HS-27A (cell line): ENCODE measurements around the gene ITPR2.
A peak's percentile ranks its signal among the peaks of the same experiment; 100 is the strongest.

ENCODE experiments used
- DNase-seq: peaks from one replicate; pipeline ENCODE4 v3.0.0-alpha.2; 2012; ENCODE audit warnings: low read depth, missing footprints

Gene ITPR2

DNA sequence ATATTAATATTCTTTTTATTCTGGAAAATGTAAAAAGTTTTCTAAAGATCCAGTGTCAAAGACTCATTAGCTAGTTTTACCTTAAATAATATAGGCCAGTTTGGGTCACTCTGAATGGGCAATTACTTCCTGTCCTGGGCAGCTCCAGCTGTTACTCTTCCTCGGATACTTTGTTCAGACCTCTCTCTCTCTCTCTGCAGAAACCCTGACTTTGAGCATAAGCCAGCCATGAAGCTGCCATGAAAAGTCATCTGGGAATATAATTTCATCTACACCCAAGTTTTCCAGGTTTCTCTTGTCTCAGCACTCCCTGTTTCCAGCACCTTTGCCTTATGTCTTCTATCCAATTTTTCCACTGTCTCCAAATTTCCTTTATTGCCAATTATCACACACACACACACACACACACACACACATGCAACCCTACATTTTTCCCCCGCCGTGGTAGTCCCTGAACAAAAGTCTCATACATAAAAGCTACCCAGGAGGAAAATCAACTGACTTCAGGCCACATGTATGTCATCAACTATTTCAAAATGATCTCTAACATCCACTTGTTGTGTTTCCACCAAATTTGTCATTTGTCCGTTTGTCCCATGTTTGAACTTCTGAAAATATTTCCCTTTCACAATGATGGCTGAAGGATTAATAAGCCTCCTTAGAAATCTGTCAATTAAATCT, 319.5 kb downstream of the ITPR2 start:
- no peak for DNase-seq

DNA sequence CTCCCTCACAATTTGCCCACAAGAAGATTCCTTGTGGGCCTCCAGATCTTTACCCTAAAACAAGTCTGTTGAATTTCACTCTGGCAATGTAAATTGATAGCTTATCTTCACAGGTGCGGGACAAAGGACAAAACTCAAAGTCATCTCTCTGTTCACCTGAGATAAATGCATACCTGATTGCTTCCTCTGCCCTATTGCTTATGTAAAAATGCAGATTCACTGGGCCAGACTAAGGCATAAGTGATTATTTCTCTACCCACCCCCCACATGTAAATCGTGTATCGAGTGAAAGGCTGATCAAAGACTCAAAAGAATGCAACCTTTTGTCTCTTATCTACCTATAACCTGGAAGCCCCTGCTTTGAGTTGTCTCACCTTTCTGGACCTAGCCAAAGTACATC, 320.8 kb downstream of the ITPR2 start:
- no peak for DNase-seq

DNA sequence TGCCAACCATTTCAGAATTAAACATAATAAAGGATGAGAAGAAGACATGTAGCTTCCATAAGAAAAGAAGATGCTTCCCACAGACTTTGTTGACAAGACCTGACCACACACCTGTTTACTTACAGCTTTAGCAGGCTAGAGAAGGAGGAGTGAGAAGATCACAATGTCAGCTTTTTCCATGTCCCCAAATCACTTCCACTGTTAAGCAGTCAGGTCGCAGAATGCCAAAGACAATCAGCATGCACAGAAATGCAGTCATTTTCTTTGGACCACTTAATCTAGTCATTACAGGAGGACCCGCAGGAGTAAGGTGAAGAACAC, 322.7 kb downstream of the ITPR2 start:
- no peak for DNase-seq

DNA sequence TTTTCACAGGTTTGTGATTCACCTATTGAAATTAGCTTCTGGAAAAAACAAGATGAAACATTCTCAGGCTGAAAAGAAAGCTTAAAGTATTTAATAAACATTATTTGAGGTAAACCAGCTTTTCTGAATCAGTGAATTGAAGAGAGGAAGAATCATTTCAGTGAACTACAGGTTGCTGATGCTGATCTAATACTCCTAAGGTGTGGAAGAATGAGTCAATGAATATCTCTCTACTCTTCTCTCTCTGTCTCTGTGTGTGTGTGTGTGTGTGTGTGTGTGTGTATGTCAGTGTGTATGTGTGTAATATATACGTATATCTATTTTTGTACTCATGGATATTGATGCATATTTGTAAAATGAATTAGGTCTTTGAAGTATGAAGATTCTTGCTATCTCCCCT, 325.4 kb downstream of the ITPR2 start:
- DNase-seq, result no peak

DNA sequence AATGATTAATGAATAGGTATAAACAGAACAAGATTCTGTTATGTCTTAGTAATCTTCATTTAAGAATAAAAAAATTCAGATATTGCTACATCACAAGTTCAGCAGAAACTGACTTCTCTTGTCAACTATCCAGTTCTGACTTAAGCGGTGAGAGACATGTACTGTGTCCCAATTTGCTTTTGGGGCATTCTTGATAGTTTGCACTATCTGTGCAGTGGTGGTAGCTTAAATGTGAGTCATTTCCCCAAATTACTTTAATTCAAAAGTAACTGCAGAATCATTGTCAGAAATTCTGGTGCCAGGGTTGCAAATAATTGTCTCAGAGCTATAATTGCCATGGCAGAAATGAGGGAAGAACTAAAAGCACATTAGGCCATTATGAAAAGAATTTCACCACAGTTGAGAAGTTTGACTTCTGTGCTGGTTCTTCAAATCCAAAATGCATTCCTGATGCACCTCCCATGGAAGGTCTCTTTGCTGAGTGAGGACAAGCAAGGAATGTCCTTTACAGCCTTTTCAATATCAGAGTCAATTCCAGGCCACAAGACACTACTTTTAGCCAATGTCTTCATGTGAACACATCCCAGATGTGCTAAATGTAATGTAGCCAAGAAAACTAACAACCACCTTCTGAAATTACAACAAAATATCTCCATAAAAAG, 332.9 kb downstream of the ITPR2 start:
- DNase-seq, result no peak

DNA sequence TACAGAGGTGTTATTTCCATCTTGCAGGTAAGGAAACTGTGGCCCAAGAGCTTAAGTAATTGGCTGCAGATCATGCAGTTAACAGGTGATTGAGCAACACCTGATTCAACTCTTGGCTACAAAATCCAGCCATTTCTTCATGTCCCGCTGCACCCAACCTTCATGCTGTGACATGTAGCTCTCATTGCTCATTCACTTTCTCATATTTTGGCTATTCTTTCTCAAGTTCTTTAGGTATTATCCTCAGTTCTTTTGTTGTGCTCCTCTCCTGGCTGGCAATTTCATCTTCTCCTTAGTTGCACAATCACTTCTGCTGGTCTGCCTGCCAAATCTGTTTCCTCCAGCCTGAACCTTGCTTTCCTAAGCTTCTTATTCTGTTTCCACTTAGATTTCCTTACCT, 336.8 kb downstream of the ITPR2 start:
- DNase-seq, result no peak

DNA sequence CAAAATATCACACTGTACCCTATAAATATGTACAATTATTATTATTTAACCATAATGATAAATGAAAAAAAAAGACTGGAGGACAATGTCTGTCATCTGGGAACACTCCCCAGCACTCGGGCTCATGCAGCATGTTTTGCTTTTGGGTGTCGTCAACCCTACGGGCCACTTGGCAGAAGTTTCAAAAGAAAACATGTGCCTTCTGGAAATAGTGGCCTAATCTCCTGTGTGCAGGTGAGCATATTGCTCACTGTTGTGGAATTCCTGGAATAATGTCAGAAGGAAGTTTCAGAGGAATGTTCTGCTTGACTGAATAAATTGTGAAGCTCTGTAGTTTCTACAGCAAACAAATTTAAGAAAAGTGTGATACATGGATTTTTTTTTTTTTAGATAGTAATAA, 339.3 kb downstream of the ITPR2 start:
- no peak for DNase-seq

DNA sequence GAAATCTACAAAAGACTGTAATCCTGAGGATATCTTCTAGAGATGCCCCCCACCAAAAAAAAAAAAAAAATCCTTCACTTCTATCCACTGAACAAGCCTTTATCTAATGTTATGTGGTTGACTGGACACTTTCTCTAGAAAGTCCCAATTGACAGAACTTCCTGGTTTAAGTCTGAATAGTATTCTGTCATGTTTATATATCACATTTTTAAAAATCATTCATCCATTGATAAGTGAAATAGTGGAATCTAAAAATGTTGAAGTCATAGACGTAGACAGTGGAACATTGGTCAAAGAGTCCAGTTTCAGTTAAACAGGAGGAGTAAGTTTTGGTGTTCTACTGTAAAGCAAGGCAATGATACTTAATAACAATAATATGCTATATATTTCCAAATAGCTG, 340.6 kb downstream of the ITPR2 start:
- DNase-seq, result no peak

DNA sequence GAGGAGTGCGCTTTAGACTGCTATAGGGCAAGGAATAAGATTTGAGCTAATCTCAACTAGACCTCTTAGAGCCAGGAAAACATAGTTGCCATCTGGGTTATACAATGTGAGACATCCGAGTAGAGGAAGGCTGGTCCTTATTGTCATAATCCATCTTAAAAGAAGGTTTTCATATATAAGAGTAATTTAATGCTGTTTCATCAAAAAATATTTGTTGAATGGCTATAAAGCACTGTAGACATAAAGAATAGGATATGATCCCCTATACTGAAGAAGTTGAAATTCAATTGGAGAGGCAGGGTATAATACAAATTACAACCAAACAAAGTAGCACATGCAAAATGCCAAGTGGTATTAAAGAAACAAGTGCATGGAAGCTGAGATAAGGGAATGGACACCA, 343.1 kb downstream of the ITPR2 start:
- no peak for DNase-seq

DNA sequence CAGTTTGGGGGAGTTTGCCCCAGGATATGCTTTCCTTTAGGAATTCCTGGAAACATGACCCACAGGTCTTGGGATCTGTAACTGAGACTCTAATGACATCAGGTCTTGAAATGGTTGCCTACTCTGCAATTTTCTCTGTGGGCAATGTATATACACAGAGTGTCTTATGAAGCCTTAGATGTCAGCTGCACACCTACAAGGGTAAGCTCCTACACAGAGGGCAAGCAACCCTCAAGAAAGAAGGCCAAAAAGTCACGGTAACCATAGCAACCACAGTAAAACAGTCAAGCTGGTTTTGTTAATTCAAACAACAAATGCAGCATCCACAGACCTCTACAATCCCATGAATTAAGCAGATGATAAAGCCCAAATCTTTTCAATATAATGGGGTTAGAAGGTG, 344.6 kb downstream of the ITPR2 start:
- no peak for DNase-seq

DNA sequence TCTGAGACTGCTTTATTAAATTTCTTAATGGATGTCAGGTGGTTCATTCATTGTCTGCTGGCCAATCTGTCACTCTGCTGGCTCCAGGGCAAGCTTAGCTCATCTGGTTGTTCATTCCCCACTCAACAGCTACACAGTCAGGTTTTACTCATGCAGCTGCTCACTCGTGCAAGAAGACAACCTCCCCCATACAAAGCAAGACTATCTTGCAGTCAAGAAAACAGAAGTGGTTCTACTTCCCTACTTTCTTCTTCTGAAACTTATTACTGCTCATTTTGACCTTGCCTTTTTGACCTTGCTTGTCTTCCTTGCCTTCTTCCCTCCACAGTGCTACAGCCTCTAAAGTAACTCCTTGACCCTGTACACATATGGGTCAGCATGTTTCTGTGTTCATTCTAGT, 359.7 kb downstream of the ITPR2 start:
- no peak for DNase-seq

DNA sequence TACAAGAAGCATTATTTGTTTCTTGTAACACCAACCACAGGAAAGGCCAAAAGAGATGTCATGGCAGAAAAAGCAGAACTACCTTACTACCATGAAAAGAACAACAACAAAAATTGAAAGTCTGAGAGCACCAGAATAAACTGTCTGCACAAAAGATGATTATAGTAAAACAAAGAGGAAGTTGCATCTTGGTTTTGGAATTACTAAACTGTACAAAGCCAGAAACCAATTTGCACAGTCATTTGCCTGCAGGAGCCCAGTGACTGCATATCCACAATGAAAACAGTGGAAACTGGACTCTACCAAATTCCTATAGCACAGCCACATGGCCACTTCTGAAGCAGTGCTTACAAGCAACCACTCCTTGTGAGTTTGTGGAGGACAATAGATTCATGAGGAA, 361.4 kb downstream of the ITPR2 start:
- DNase-seq, result no peak

DNA sequence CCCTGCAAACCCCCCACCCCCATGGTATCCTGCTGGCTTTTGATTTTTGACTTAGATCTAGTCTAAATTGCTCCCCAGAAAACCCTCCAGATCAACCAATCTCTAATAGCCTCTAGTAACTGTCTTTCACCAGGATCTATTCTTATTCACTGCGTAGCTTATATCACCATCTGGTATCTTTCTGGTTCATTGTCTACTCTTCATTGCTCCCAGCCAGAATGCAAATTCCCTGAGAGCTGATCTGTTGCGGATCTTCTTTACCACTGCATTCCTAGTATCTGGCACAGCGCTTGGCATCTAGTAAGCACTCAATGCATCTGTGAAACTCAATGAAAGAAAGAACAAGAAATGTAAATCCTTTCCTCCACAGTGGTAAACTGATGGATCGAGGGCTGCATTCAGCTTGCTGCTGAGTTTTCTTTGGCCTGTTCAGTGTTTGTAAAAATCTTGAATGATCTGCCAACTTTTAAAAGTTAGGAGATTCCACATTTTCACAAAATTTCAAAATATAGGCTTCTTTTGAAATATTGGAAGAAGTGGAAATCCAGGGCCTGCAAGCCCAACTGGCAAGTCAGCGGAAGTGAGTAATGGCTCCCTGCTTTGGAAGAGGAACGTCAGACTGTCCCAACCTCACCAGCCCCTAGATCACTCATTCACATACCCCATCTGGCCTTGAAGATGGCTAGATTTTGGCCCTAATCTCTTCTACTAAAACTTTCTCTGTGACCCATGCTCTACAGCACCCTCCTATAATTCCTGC, 363.4 kb downstream of the ITPR2 start:
- no peak for DNase-seq

DNA sequence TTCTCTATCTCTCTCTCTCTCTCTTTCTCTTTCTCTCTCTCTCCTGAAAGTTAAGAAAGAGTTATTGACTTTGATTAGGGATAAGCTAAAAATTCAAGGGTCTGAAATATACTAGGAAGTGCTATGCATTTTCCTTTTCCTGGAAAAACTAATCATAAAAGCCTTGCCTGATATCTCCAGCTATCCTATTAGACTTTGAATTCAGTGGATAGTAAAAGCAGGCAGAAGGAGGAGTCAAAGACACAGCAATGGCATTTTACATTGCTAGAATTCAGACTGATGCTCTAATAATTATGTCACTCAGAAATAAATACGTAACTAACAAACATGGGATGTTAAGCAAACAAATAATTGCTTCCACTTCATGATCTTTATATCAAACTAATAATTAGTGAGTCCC, 365.6 kb downstream of the ITPR2 start:
- no peak for DNase-seq

DNA sequence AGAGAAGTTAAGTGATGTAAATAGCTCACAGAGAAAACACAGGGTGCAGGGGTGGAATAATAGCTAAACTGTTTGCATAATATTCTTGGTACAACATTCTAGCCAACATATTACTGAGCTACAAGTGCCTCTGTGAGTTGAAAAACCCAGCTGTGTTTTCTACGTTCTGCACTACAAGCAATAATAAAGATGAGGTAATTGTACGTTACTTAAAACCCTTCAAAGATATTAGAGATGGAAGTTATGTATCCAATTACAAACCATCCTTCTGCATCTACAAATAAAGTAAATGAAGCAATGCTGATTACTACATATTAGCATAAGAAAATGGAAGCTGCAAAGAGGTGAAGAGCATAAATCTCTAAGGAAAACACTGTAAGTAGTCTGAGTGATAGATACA, 366.3 kb downstream of the ITPR2 start:
- DNase-seq, result no peak

DNA sequence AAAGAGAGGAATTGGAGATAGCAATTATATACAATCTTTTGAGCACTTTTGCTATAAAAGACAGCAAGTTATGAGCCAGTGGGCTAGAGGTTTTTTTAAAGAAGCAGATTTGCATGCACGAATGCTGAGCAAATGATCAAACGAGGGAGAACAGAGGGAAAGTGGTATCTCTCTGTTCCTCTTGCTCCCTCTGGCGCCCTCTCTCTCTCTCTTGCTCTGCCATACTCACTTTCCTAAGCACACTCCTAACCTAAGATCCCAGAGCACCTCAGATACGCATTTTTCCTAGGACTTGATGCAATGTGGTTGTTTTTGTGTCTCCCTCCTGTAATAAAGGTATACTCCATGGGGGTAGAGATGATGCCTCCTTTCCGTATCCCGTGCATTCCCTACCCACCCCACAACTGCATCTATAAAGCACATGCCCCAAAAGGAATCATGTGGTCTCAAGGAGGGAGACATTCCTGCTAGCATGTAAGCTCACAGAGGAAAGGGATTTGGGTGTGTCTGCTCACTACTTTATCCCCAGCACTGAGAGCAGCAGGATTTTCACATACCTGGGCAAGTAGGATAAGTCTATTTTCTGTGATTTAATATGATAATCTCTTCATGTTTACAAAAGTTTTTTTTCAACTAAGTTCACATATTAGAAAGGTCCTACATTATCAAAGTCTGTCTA, 367.4 kb downstream of the ITPR2 start:
- no peak for DNase-seq

DNA sequence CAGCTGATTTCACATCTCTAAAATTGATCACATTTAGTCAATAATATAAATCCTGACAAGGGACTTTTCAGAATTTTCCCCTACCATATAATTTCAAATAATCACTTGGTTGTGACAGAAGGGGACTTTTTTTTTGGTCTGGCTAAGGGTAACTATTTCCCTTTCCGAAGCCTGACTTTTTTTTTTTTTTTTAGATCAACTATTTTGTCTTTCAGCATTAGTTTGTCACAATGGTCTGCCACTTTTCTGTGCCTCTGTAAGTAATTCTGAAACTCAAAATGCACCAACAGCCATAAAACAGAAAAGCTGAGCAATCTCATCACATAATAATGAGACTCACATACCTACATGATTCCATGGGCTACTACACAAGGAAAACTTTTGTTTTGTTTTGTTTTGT, 371.2 kb downstream of the ITPR2 start:
- DNase-seq, result no peak

DNA sequence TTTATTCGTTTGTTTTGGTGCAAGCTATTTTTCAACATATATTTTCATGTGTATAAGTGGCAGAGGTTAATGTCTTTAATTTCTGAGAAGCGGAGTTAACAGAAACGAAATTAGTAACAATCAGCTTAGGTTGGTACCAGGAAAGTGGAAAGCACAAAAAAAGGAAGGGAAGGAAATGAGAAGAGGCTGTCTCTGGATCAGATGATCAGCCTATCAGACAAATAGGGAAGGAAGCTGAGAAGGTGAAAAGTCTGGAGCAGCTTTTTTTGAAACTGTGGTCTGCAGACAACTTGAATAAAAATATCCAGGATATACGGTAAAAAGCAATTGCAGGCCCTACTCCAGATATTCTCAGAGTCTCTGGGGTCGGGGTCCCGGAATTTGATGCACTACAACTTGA, 372.6 kb downstream of the ITPR2 start:
- DNase-seq, result no peak

DNA sequence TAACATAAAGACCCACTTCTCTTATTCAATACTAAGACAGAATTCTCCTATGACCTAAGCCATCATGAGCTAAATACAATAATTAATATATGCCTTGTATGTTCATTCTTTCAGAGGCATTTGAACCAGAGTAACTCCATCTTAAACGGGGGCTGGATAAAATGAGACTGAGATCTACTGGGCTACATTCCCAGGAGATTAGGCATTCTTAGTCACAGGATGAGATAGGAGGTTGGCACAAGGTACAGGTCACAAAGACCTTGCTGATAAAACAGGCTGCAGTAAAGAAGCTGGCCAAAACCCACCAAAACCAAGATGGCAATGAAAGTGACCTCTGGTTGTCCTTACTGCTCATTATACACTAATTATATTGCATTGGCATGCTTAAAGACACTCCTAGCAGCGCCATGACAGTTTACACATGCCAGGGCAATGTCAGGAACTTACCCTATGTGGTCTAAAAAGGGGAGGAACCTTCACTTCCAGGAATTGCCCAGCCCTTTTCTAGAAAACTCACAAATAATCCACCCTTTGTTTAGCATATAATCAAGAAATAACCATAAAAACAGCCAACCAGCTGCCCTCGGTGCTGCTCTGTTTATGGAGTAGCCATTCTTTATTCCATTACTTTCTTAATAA, 376.9 kb downstream of the ITPR2 start:
- DNase-seq, result peak; percentile 8

DNA sequence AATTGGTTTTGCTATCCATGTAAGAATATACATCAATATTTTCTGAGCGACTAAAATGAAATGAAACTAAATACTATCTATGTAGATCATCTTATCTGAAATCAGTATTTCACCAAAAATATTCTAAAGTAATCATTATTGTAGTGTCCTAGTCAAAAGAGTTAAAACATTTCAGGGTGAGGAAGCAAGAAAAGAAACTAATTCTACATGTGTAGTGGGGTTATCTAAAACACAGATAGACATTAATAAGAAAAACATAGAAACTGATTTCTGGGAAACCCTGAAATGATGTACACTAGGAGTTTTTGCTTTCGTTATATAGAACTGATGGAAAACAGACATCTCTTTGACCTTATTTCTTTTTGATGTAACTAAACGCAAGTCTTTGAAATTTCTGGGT, 379.7 kb downstream of the ITPR2 start:
- no peak for DNase-seq

DNA sequence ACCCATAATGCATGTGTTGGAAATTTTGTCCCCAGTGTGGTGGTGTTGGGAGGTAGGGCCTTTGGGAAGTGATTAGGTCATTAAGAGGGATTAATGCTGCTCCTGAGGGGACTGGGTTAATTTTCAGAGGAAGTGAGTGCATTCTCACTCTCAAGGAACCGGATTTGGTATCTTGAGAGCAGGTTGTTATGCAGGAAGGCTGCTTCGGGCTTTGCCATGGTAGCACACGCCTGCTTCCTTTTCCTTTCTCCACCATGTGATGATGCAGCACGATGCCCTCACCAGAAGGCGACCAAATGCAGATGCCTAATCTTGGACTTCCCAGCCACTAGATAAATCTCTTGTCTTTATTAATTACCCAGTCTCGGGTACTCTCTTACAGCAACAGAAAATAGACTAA, 380.5 kb downstream of the ITPR2 start:
- no peak for DNase-seq

DNA sequence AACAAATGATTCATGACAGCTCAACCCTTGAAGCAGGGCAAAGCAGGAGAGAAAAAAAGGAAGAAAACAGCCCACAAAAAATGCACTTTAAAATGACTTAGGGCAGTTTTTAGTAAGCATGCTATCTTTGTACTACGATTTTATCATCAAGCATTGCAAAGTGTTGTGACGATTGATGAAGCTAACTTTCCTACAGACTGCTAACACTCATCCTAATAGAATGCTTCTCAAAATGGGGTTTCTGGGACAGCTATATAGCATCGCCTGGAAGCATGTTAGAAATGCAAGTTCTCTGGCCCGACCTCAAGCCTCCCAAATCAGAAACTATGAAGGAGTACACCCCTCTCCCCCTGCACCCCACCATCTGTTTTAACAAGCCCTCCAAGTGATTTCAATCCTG, 381.2 kb downstream of the ITPR2 start:
- no peak for DNase-seq

DNA sequence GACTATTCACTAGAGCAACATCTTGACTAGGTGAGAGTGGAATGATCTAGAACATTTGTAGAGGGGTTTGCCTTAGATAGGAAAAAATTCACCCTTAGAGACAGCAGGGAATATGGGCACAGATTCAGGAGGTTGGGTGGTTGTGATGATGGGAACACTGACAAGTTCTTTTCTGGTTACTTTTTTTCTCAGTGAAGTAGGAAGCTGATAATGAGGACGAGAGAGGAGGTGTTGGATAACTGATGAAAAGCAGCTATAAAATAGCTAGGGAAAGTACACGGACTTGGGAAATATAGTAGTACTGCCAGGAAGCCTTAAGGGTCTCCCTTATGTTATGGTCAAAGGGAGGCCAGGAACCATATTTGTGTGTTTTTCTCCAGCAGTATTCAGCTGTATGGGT, 387.1 kb downstream of the ITPR2 start:
- DNase-seq, result no peak
